ENCODE results near the gene PHLDA3.

GRCh38 chr1:201514466-201514865 is 45.5 kb upstream of the PHLDA3 start:
- TF ChIP-seq CTCF (conservative IDR thresholded peaks at IDR 0.05; ENCODE audit: low read length) (no peak), EZH2phosphoT487 (IDR thresholded peaks at IDR 0.05; ENCODE audit: borderline replicate concordance) (no peak)
